GM13977 (cell line): ENCODE data around the gene COL2A1.

Source experiments
- DNase-seq: peaks from one replicate; pipeline ENCODE4 v3.0.0; 2012; ENCODE audit warnings: low spot score
- in situ Hi-C: fragments of 300-500 bp; cut with MboI; formaldehyde crosslinking; loops from one replicate; pipeline ENCODE4 v1.12.0; 2022; ENCODE audit warnings: low sequenced_read_pairs, low pct_unique_long_range_greater_than_20kb, mixed read lengths, inconsistent platforms; ENCODE audit not compliant: unreplicated experiment
- TF ChIP-seq, protein P1 (sequence below): IDR thresholded peaks from 2 replicates; pipeline ENCODE4 v1.5.1; 2012; ENCODE audit warnings: mild to moderate bottlenecking, control low read depth; ENCODE audit not compliant: insufficient read depth; ENCODE audit errors: extremely low read depth, missing control alignments

COL2A1 gene

DNA sequence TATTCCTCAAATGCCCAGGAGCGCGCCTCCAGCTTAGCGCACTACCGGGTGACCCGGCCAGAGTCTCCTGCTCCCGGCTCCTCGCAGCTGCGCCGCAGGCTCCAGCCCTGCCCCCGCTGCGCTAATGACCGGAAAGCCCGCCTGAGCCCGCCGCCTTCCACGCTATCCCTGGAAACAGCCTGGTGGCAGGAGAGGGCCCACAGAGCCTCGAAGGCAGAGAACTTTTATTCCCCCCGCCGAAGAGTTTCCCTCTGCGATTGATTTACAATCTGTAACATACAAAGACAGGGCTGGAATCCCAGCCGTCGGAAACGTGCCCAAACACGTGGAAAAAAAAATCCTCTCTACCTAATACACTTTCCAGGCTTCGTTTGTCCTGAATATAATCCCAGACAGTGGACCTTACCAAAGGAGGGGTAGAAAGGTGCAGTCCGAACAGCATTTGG, 1.5 kb downstream of the COL2A1 start:
- in situ Hi-C loops = no loop called here
- TF ChIP-seq, protein P1, sequence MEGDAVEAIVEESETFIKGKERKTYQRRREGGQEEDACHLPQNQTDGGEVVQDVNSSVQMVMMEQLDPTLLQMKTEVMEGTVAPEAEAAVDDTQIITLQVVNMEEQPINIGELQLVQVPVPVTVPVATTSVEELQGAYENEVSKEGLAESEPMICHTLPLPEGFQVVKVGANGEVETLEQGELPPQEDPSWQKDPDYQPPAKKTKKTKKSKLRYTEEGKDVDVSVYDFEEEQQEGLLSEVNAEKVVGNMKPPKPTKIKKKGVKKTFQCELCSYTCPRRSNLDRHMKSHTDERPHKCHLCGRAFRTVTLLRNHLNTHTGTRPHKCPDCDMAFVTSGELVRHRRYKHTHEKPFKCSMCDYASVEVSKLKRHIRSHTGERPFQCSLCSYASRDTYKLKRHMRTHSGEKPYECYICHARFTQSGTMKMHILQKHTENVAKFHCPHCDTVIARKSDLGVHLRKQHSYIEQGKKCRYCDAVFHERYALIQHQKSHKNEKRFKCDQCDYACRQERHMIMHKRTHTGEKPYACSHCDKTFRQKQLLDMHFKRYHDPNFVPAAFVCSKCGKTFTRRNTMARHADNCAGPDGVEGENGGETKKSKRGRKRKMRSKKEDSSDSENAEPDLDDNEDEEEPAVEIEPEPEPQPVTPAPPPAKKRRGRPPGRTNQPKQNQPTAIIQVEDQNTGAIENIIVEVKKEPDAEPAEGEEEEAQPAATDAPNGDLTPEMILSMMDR = no peak
- DNase-seq = no peak

DNA sequence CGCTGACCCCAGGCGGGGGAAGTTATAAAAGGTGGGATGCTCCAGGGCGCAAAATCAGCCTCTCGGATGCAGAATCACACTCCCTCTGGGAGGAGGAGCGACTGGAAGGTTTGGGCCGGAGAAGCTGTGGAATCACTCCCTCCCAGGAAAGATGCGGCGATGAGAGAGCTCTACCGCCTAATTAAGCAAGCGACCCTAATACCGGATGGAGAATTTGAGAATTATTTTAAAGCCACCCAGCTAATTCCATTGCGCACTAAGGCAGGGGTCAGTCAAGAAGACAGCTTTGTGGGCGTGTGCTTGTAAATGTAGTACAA, 1.9 kb downstream of the COL2A1 start:
- in situ Hi-C loops = no loop called here
- DNase-seq = no peak
- TF ChIP-seq, protein P1 = no peak

DNA sequence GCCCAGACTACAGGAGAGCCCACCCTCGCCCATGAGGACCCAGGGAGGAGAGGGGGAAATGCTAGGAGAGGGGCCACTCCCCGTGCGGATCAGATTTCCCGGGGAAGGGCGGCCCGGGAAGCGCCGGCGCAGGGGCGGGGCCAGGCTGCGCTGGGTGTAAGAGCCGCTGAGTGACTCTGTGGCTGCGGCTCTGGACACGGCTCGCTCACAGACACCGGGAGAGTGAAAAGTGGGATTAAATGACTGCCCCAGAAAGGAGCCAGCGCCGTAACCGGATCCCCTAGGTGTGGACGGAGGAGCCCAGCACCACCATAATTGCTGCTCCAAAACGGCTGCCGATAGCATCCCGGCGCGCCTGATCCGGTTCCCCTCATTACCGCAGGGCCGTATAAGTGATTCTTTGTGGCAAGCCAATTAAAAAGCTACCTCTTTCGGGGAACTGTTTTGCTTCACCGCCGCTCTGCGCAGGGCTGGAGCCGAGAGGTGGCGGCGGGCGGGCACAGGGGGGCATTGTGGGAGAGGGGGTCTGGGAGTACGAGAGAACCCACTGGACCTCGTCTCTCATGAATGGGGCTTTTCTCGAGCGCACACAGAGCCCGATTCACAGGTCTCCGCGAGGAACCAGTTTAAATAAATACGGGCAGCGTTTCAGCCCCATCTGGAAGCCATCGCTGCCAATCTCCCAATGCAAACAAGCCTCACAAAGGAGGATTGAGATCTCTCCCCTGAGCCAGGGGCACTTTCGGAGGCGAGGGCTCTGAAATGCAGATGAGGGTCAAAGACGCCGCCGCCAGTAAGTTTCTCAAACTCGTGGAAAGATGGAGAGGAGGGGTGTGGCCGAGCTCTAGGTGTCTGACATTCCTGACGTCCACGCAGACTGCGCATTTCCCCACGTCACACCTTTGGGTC, 2.5 kb downstream of the COL2A1 start:
- TF ChIP-seq, protein P1 = no peak
- DNase-seq = peak; percentile 42
- in situ Hi-C loops = no loop called here

DNA sequence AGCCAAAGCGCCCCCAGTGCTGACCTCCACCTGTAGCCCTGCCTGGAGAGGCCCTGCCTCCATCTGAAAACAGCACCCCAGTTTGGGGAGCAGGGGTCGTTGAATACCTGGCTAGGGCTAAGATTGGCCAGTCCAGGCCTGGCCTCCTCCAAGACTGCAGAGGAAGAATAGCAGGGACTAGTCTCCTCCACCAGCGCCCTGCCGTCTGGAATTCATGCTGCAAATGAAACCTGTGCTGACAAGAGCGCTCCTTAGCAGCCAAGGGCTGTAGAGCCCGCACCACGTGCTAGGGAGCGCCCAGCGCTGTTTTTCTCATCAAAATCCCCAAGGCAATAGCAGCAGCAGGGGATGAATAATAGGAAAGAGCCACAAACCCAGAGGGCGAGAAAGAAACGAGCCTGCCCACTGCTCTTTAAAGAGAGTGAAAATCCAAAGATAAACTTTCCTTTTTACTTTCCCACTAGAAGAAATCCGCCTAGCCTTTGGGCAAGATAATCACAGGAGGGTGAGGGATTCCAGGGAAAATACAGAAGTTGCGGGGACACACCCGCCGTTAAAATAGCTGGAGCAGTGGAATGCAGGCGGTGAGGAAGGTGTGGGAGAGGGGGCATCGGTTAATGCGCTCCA, 3.3 kb downstream of the COL2A1 start:
- TF ChIP-seq, protein P1 = no peak
- no peak for DNase-seq
- in situ Hi-C loops = no loop called here

DNA sequence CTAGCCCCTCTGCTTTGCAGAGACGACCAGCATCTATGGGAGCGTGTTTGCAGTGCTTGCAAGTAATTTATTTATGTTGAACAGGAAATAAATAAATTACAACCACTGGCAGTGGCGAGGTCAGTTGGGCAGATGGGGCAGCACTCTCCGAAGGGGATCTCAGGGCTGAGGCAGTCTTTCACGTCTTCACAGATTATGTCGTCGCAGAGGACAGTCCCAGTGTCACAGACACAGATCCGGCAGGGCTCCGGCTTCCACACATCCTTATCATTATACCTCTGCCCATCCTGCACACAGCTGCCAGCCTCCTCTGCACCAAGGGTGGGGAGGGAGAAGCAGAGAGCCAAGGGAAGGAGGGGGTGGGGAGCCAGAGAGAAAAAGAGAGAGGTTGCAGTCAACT, 4.5 kb downstream of the COL2A1 start:
- no peak for DNase-seq
- TF ChIP-seq, protein P1 = no peak
- in situ Hi-C loops = no loop called here

DNA sequence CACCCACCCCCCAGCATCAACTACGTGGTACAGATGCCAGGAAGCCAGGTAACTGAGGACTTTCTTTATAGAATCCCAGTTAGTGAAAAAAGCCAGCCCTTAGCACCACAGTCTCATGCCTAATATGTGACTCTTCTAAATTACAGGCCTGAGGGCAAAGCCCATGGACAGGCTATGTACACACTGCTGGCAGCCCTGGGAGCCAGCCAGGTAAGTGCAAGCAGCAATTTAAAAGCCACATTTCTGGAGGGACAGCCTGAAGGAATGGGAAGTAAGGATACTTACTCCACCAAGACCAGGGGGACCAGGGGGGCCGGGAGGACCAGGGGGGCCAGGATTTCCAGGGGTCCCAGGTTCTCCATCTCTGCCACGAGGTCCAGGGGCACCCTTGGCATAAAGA, 7.0 kb downstream of the COL2A1 start:
- TF ChIP-seq, protein P1 = no peak
- no peak for DNase-seq
- in situ Hi-C loops = no loop called here
